Measurements from ENCODE around the gene CYTH4.
"Not testable (repeated sequence)": the region's sequence is repeated elsewhere in the genome, so short reads cannot be mapped to it uniquely, and the experiment has no call there.

Gene CYTH4

GRCh38 chr22:37249986-37250385 lies 32.3 kb upstream of the CYTH4 start:
- no peak for DNase-seq (ENCODE audit: low read depth, low spot score)

GRCh38 chr22:37251836-37252235 lies 30.5 kb upstream of the CYTH4 start:
- not testable (repeated sequence) for DNase-seq (ENCODE audit: low read depth, low spot score)

- no peak for DNase-seq (ENCODE audit: low read depth, low spot score)
These were observed 29.1 kb upstream of the CYTH4 start for GRCh38 chr22:37253126-37253660.

- no peak for DNase-seq (ENCODE audit: low read depth, low spot score)
These were observed 28.0 kb upstream of the CYTH4 start for GRCh38 chr22:37254209-37254866.

- no peak for DNase-seq (ENCODE audit: low read depth, low spot score)
These were observed 27.5 kb upstream of the CYTH4 start for GRCh38 chr22:37254867-37255233.

- DNase-seq (ENCODE audit: low read depth, low spot score) = no peak
These were observed 26.7 kb upstream of the CYTH4 start for GRCh38 chr22:37255558-37256006.

- DNase-seq (ENCODE audit: low read depth, low spot score) = no peak
These were observed 26.1 kb upstream of the CYTH4 start for GRCh38 chr22:37256075-37256726.

GRCh38 chr22:37258005-37258752 lies 24.1 kb upstream of the CYTH4 start:
- DNase-seq (ENCODE audit: low read depth, low spot score) = no peak

- no peak for DNase-seq (ENCODE audit: low read depth, low spot score)
These were observed 23.4 kb upstream of the CYTH4 start for GRCh38 chr22:37258753-37259401.

GRCh38 chr22:37259540-37260029 lies 22.7 kb upstream of the CYTH4 start:
- no peak for DNase-seq (ENCODE audit: low read depth, low spot score)

GRCh38 chr22:37260155-37260795 lies 22.0 kb upstream of the CYTH4 start:
- no peak for DNase-seq (ENCODE audit: low read depth, low spot score)

GRCh38 chr22:37260901-37261336 lies 21.4 kb upstream of the CYTH4 start:
- DNase-seq (ENCODE audit: low read depth, low spot score) = no peak

GRCh38 chr22:37262346-37262745 lies 20.0 kb upstream of the CYTH4 start:
- DNase-seq (ENCODE audit: low read depth, low spot score) = no peak

- DNase-seq (ENCODE audit: low read depth, low spot score) = no peak
These were observed 18.1 kb upstream of the CYTH4 start for GRCh38 chr22:37263966-37264887.

- DNase-seq (ENCODE audit: low read depth, low spot score) = no peak
These were observed 15.7 kb upstream of the CYTH4 start for GRCh38 chr22:37266581-37267134.

GRCh38 chr22:37267135-37267587 lies 15.1 kb upstream of the CYTH4 start:
- DNase-seq (ENCODE audit: low read depth, low spot score) = no peak

GRCh38 chr22:37267661-37268413 lies 14.5 kb upstream of the CYTH4 start:
- DNase-seq (ENCODE audit: low read depth, low spot score) = no peak

- no peak for DNase-seq (ENCODE audit: low read depth, low spot score)
These were observed 12.2 kb upstream of the CYTH4 start for GRCh38 chr22:37269936-37270678.

Measured in smooth muscle cell of the brain vasculature (primary cell).